GM12878 (cell line): ENCODE data around the gene BLOC1S3. TPM values are rescaled to one million over a fixed set of nuclear protein-coding genes. Genes with fewer than 3 reads are reported as not detected.

ENCODE experiments used
- ATAC-seq: fragments of 200-7000 bp; cut with Tn5 transposase; 3 replicates; pipeline ENCODE4 v1.9.1; 2020; ENCODE audit warnings: mild to moderate bottlenecking, moderate library complexity
- BruUV-seq: library from RNA; stranded (reverse); fragments of 400-500 nt; replicated peaks from 2 replicates; lab custom pipeline; 2021; lab: Mats Ljungman, UMichigan
- CTCF ChIA-PET: fragments of 300-600 bp; sonication (Branson Sonifier 250); formaldehyde crosslinking; extraction: SDS; loops from one replicate; lab custom pipeline; 2021; ENCODE audit warnings: inconsistent platforms; lab: Yijun Ruan, JAX
- POLR2A ChIA-PET: fragments of 350-600 bp; formaldehyde crosslinking; extraction: SDS; loops from one replicate; lab custom pipeline; 2021; ENCODE audit warnings: inconsistent platforms; lab: Charles Lee
- RAD21 ChIA-PET: fragments of 300-600 bp; sonication (Branson Sonifier 250); formaldehyde crosslinking; loops from one replicate; lab custom pipeline; 2023; ENCODE audit warnings: antibody characterized with exemption; ENCODE audit not compliant: unreplicated experiment; lab: Charles Lee
- SMC1A ChIA-PET: fragments of 300-600 bp; sonication (Branson Sonifier 250); formaldehyde crosslinking; loops from one replicate; lab custom pipeline; 2023; ENCODE audit not compliant: unreplicated experiment, uncharacterized antibody; lab: Charles Lee
- DNase-seq: peaks from one replicate; pipeline ENCODE4 v3.0.0-alpha.2; 2011; ENCODE audit warnings: low read depth, low spot score
- FAIRE-seq: peaks from 3 replicates; lab custom pipeline; 2011; peaks lifted over from hg19 to GRCh38; lab: Jason Lieb, UNC
- H2AFZ ChIP-seq: 2 replicates; pipeline ENCODE4 v1.6.0; 2011; ENCODE audit warnings: low read depth, low read length, control low read depth; ENCODE audit not compliant: control insufficient read depth
- H3K27ac ChIP-seq: 2 replicates; pipeline ENCODE4 v1.5.1; 2011; ENCODE audit warnings: control low read depth; ENCODE audit not compliant: control insufficient read depth, insufficient read depth
- H3K27me3 ChIP-seq, 2 experiments: replicated peaks in 1 of 2; 2 replicates each; pipeline versions ENCODE4 v1.6.0 to v1.6.1; 2011; ENCODE audit warnings: low read length in 1 of 2; ENCODE audit not compliant: control insufficient read depth in 2 of 2, insufficient read depth in 2 of 2
- H3K36me3 ChIP-seq, 2 experiments: 2 replicates each; pipeline ENCODE4 v1.5.1; 2011; ENCODE audit warnings: low read length in 1 of 2; ENCODE audit not compliant: control insufficient read depth in 2 of 2, insufficient read depth in 2 of 2
- H3K4me1 ChIP-seq: 2 replicates; pipeline ENCODE4 v1.6.1; 2011; ENCODE audit warnings: mild to moderate bottlenecking, low read length, moderate library complexity, mixed read lengths; ENCODE audit not compliant: control insufficient read depth, insufficient read depth
- H3K4me2 ChIP-seq: 2 replicates; pipeline ENCODE4 v1.6.0; 2011; ENCODE audit warnings: control low read depth; ENCODE audit not compliant: control insufficient read depth, insufficient read depth
- H3K4me3 ChIP-seq: fragments of 200-600 bp; sonication (generic); 2 replicates; pipeline ENCODE4 v1.5.1; 2016
- H3K79me2 ChIP-seq: 2 replicates; pipeline ENCODE4 v1.6.0; 2011; ENCODE audit warnings: low read length; ENCODE audit not compliant: control insufficient read depth, insufficient read depth
- H3K9ac ChIP-seq: 2 replicates; pipeline ENCODE4 v1.8.0; 2011; ENCODE audit warnings: low read length, control low read depth, mixed read lengths; ENCODE audit not compliant: control insufficient read depth, insufficient read depth
- H3K9me3 ChIP-seq: replicated peaks from 3 replicates; pipeline ENCODE4 v1.5.1; 2011; ENCODE audit warnings: mild to moderate bottlenecking, low read length; ENCODE audit not compliant: control insufficient read depth, insufficient read depth
- H4K20me1 ChIP-seq: 2 replicates; pipeline ENCODE4 v1.6.0; 2011; ENCODE audit not compliant: control insufficient read depth, insufficient read depth
- CHD4 ChIP-seq: fragments of 200-600 bp; sonication (generic); IDR thresholded peaks from 2 replicates; pipeline ENCODE4 v1.6.1; 2016; ENCODE audit warnings: mild to moderate bottlenecking
- NR2C1 ChIP-seq: fragments of 450-650 bp; IDR thresholded peaks from 2 replicates; pipeline ENCODE4 v1.6.1; 2017; ENCODE audit warnings: antibody characterized with exemption, mild to moderate bottlenecking, moderate library complexity
- ZBTB4 ChIP-seq: fragments of 450-650 bp; formaldehyde crosslinking; IDR thresholded peaks from 2 replicates; pipeline ENCODE4 v1.4.0; 2022; ENCODE audit warnings: mild to moderate bottlenecking, moderate library complexity
- WGBS: methylation state at CpG from one replicate; pipeline ENCODE4 v1.1.6; 2016; ENCODE audit warnings: low lambda C conversion rate; ENCODE audit not compliant: insufficient replicate concordance, insufficient coverage; ENCODE audit errors: missing lambda C conversion rate; 5-methylcytosine and 5-hydroxymethylcytosine counted together
- in situ Hi-C: fragments of 300-500 bp; cut with MboI; formaldehyde crosslinking; loops from 9 replicates; pipeline ENCODE4 v1.14.3; 2018; ENCODE audit warnings: mixed read lengths
- intact Hi-C: fragments of 100-400 bp; cut with micrococcal nuclease; formaldehyde crosslinking; loops from one replicate; pipeline ENCODE4 v1.14.2; 2022; ENCODE audit not compliant: unreplicated experiment
- polyA plus RNA-seq, 11 experiments: library from polyadenylated mRNA; depleted of rRNA in 4 of 11; unstranded in 6 of 11; stranded (reverse) in 5 of 11; fragments of >200 nt; fragmentation: Nextera tagmentation in 4 of 11; fragmentation: Illumina TruSeq in 1 of 11; extraction: Ambion mirVana in 4 of 11; extraction: Trizol in 1 of 11; gene quantifications; 1 replicate in 1 of 11; 2 replicates in 10 of 11; pipeline versions ENCODE4 v1.2.1 to v1.2.3, GENCODE V29; 2011 to 2016; ENCODE audit warnings: inconsistent platforms in 2 of 11, missing spikeins in 2 of 11, low read depth in 1 of 11
- total RNA-seq, 4 experiments: library from RNA; depleted of rRNA in 3 of 4; stranded (reverse); fragments of >200 nt in 3 of 4; fragmentation: Illumina TruSeq in 1 of 4; extraction: Trizol in 1 of 4; gene quantifications; 2 replicates each; pipeline versions ENCODE4 v1.2.1 to v1.2.3, GENCODE V29; 2013 to 2021

The BLOC1S3 gene
- total and polyA plus RNA-seq, 10 of the 15 experiments (the other 5 are each of a cell fraction or from before 2014, with no cell fraction given), result 3.6 to 18.3 (median 10.4) TPM

GRCh38 chr19:45172611-45173208 lies 5.9 kb upstream of the BLOC1S3 start:
- Histone ChIP-seq H3K4me2 (peak overlapping the region; percentile 38; the same call in 1 of the 2 replicates), H3K27me3 (no peaks in the 10 kb centered on the region), H4K20me1 (no peaks in the 10 kb centered on the region), H3K9ac (no peak overlapping the region), H3K27ac (no peak overlapping the region), H3K4me3 (no peak overlapping the region), H3K9me3 (no peaks in the 10 kb centered on the region), H2AFZ (no peak overlapping the region), H3K79me2 (peaks cover 8% of the 10 kb centered on the region), H3K4me1 (peaks cover 16% of the 10 kb centered on the region), H3K36me3 (no peaks in the 10 kb centered on the region)
- ATAC-seq (no peak), DNase-seq (no peak), FAIRE-seq (no peak)
- WGBS, result 97% methylated on average over 17 of the region's 18 CpGs
- ChIA-PET CTCF (no interaction called here), SMC1A (no interaction called here), RAD21 (no interaction called here), POLR2A (no interaction called here)
- in situ Hi-C loops (no loop called here), intact Hi-C loops (no loop called here)
- TF ChIP-seq CHD4 (no peak), NR2C1 (no peak), ZBTB4 (CRISPR knock-in tag) (no peak)
- BruUV-seq, result no TSS peak
